Stimulated activated CD4-positive, alpha-beta T cell treated with anti-CD3 and anti-CD28 coated beads, Interleukin-15, amount 100 ng/mL, for 48 hours (primary cell): ENCODE measurements around the gene SMPD4.
"Not testable (repeated sequence)": the region's sequence is repeated elsewhere in the genome, so short reads cannot be mapped to it uniquely, and the experiment has no call there.

Source experiments
- DNase-seq, 2 donors: peaks; one replicate each; pipeline ENCODE4 v3.0.0-alpha.2; 2020; ENCODE audit warnings: low read depth in 2 of 2

SMPD4 gene

DNA sequence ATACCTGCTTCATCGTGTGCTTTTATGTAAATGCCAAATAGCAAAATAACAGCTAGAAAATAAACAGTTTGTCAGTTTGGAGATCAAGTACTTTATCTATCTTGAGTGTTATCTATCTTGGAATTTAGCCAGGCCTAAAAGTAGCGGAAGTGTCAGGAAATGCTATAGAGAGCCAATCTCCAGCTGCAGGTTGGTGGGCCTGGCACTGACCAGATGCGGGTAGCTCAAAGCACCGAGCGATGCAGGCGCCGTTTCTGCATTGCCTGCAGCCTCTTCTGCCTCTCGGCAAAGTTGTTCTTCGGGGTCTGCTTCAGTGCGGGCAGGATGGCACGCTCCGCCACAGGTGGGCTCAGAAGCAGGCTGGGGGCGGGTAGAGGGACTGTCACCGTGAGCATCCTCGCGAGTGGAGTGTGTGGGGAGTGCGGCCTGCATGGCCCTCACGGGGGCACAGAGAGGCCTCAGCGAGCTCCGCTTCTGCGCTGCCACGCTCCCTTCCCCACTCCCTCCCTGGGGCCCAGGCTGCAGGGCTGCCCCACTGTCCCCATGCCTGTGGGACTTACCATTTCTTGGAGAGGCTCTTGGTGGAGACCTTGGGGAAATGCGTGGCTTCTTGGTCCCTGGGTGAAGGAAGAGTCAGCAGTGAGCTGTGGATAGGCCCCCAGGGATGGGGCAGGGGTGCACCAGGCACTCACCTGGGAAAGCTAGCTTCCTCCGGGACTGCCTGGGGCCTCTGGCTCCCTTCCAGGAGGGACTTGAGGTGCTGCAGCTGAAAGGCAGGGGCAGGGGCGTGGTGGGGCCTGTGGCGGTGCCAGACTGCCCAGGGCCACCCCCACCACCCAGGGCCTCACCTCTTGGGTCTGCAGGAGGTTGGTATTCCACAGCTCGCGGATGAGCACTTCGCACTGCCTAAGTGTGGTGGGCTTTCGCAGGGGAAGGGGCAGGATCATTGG, 41.8 kb downstream of the SMPD4 start:
- not testable (repeated sequence) for DNase-seq

DNA sequence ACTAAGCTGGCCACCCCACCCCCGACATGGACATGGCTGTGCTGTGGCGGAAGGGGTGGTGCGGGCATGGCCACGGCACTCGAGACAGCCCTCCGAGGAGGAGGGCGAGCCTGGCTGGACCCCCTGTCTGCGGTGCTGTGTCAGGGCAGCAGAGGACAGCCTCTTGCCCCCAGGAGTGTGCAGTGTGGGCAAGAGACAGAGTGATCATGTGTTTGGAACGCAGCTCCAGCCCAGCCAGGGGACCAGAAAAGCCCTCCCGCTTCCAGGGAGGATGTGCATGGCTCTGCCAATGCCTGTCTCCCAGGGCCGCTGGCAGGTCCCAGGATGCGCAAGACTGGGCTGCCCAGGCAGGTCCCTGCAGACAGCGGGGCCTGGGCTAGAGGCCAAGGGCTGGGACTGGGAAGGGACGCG, 42.6 kb downstream of the SMPD4 start:
- not testable (repeated sequence) for DNase-seq

DNA sequence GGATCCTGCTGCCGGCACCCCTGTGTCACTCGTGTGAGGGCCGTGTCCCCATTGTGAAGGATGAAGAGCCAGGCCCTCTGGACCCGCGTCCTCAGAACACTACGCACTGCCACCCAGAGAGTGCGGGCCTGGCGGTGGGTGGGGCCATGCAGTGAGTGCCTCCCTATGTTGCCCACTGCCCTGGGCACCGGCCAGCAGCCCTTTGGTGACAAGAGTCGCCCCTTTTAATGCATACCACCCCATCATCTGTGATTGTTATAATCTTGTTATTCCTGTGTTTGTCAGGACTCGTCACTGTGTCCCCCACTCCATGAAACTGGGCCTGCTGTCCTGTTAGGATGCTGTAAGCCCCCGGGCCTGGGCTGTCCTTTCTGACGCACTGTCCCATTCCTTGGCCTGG, 43.1 kb downstream of the SMPD4 start:
- not testable (repeated sequence) for DNase-seq

DNA sequence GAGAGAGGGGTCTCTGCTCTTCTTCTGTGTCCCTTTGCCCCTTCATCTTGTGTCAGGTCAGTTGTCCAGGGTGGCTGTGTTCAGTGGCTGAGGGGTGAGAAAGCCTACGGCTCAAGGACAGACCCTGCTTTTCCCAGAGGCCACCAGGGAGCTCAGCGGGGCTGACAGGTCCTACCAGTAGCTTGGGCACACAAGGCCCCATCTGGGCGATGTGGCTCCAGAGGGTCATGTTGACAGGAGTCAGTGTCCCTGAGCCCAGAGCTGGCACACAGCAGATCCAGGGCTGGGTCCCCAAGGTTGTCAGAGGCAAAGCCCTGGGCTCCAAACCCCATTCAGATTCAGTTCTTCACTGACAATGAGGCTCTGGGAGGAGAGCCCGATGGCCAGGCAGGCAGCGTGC, 44.3 kb downstream of the SMPD4 start:
- DNase-seq = not testable (repeated sequence)

DNA sequence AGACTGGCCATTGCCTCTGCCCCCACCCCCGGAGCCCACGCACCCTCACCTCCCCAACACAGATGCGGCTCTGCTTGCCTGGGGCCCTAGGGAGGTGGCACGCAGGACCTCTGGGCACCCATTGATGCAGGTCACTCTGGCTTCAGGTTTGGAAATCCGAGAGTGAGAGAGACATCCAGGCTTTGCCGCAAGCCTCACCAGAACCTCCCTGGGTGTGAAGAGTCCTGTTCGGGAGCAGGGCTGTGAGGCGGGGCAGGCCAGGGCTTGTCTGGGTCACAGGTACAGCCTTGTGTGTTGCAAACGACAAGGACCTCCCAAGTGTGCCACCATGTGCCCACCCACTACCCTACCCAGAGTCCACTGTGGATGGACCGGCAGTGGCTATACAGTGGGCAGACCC, 44.9 kb downstream of the SMPD4 start:
- not testable (repeated sequence) for DNase-seq

DNA sequence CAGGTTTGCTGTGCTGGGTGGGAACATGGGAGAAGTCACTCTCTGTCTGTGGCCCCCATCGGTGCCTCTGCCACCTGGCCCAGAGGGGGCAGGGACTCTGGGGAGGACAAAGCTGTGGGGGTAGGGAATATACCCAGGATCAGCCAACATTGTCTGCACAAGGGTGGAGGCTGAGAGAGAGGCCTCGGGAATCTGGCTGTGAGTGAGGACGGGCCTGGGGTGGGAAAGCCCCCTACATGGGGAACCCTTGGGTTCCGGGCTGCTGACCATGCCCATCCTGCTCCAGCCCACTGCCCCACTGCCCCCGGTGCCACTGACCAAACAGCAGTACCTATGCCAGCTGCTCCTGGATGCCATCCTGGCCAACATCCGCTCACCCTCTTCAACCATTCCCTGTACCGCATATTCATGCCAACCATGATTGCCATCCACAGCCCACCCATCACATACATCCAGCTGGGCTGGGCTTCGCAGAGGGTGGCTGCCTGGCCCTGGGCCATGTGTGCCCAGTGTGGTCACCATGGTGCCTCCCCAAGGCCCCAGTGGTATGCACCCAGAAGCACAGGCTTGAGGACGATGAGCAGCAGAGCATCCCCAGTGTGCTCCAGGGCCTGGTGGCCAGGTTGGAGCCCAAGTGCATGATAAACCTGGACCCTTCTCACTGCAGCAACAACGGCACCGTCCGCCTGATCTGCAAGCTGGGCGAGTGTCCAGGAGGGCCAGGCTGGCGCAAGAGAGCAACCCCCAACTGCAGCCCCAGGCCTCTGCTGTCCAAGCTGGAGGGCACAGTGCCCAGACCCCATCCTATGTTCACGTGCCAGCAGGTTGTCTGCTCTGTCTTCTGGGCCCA, 45.5 kb downstream of the SMPD4 start:
- no peak for DNase-seq

DNA sequence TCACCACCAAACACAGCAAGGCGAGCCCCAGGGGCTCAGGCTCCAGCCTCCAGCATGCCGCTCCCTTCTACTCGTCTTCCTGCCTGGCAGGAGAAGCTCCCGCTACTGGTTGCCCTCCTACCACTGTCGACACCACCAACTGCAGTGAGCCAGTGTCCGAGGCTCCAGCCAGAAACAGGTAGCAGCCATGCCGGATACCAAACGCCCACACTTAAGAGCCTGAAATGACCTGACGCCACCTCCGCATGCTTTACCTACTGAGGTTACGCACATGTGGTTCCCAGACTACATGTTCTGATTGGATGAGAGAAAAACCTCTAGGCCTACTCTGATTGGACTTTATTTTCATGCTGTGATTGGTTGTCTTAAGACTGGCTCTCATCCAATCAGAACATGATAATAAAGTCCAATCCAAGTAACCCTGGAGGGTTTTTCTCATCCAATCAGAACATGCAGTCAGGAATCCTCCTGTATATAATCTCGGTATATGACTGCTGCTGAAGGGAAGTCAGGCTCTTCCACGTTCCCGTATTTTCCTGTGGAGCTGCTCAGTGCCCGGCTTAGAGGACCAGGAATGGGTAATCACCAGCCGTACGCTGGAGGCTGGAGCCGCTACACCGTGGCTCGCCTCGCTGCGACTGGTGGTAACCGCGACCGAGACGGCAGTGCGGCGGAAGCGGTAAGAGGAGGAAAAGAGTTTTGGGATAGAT, 52.1 kb downstream of the SMPD4 start, which contains the start of gene POTEF:
Gene POTEF (minus strand): TSS at position 103 of the 710 bp plus-strand sequence. CDS start 8,707 bp downstream, outside the sequence.
- DNase-seq = not testable (repeated sequence)

DNA sequence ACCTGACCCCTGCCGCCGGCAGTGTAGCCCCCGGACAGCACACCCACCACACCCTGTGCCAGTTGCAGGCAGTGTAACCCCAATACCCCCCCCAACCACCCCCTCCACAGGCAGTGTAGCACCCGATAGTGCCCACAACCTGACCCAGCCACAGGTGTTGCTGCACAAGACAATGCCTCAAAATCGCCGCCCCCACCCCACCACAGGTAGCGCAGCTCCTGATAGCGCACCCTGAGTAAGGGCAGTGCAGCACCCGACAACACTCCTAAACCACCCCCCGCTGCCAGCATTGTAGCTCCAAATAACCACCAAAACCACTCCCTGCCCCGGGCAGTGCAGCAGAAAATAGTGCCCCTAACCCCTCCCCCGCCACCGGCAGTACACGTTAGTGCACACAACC, 52.9 kb downstream of the SMPD4 start:
- not testable (repeated sequence) for DNase-seq

DNA sequence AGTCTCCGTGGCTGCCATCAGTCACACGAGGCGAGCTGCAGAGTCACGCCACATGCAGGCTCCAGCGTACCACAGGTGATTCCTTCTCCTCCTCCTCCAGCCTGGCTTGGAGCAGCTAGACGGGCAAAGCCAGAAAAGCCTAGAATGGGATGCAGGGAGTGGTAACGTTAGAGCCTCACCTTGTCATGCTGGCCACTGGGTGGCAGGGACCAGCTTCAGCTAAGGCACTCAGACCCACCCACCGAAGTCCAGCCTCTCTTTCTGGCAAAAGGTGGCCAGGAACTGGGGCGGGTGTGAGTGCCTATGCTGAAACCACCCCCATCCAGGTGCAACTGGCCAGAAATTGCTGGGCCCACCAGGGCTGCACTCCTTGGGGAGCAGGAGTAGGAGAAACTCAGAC, 53.7 kb downstream of the SMPD4 start:
- DNase-seq = not testable (repeated sequence)

DNA sequence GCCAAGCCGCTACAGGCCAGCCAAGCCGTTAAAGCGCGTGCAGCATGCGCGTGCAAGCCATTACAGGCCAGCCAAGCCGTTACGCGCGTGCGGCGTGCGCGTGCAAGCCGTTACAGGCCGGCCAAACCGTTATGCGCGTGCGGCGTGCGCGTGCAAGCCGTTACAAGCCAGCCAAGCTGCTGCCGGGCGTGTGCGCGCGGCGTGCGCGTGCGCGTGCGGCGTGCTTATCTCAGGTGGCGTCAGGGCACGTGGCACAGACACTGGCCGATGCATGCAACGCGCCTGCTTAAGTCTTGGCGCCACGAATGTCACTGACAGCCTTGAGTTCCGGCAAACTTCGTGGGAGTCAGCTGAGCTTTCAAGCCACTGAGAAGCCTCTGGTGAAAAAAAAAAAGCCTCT, 60.5 kb downstream of the SMPD4 start:
- DNase-seq = not testable (repeated sequence)

DNA sequence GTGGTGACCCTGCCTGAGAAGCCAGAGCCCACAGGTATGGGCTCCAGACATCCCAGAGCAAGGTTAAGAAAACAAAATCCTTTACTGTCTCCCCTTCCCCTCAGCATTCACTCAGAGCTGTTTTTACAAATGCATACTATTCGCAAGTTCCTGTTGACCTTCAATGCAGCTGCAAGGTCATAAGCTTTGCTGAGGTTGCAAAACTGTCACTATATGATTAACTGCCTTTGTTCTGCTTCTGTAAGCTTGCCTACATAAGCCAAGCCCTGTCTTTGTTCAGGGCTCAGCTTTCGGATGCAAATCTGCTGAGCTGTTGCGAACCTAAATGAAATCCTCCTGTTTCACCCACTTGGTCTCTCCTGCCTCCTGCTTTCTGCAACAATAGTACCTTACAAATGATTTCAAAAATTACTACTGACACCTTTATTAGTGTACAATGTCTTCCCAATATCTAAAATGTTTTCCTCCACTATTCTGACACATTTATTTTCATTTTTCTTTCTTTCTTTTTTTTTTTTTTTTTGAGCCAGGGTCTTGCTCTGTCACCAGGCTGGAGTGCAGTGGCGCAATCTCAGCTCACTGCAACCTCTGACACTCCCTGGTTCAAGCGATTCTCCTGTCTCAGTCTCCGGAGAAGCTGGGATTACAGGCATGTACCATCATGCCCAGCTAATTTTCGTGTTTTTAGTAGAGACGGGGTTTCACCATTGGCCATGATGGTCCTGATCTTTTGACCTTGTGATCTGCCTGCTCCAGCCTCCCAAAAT, 78.6 kb downstream of the SMPD4 start:
- not testable (repeated sequence) for DNase-seq
